Measurements from ENCODE around the gene CDCA8.

- TF ChIP-seq CTCF (IDR thresholded peaks at IDR 0.05; ENCODE audit: low read depth, low read length) (no peak), POLR2A (IDR thresholded peaks at IDR 0.05; ENCODE audit: extremely low read depth, insufficient read length) (no peak)
These were observed 3.4 kb upstream of the CDCA8 start for GRCh38 chr1:37688926-37689325.

All from NB4 (cell line).